ENCODE results near the gene DDX3X. TPM values are rescaled to one million over a fixed set of nuclear protein-coding genes. Genes with fewer than 3 reads are reported as not detected.
A peak's percentile ranks its signal among the peaks of the same experiment; 100 is the strongest.

DDX3X gene
- total RNA-seq, 1 experiment from 2014 or later: 338 TPM

GRCh38 chrX:41335198-41335957 is 1.4 kb downstream of the DDX3X start:
- Histone ChIP-seq H3K79me2 (ENCODE audit: insufficient read depth, low read length) (peaks cover 55% of the 10 kb centered on the region), H3T11ph (ENCODE audit: low read length) (no peak overlapping the region), H3K4ac (ENCODE audit: low read depth, low read length) (no peak overlapping the region), H3K14ac (ENCODE audit: insufficient read depth, low read length) (peak overlapping the region; percentile 89; the same call in 1 of the 2 replicates), H3K18ac (ENCODE audit: insufficient read length, low read depth, low read length) (peak overlapping the region; percentile 71), H3K4me2 (ENCODE audit: insufficient read depth, insufficient read length, low read length) (peak overlapping the region; percentile 78), H3K23ac (ENCODE audit: insufficient read length, low read depth, low read length) (no peak overlapping the region), H4K20me1 (ENCODE audit: control insufficient read depth, insufficient read depth, insufficient read length) (no peaks in the 10 kb centered on the region), H3K4me1 (ENCODE audit: insufficient read depth, low read length) (peaks cover 5% of the 10 kb centered on the region; the same call in 1 of the 2 replicates), H2BK20ac (ENCODE audit: low read depth, low read length, poor library complexity, severe bottlenecking) (no peak overlapping the region), H3K56ac (ENCODE audit: insufficient read length, low read depth, low read length) (no peak overlapping the region), H4K91ac (ENCODE audit: insufficient read length, low read depth, low read length) (no peak overlapping the region), H2AK5ac (ENCODE audit: insufficient read length, low read length) (no peak overlapping the region), H4K5ac (ENCODE audit: insufficient read length, low read depth, low read length) (no peak overlapping the region), H2BK12ac (ENCODE audit: insufficient read length, low read depth, low read length) (no peak overlapping the region), H4K8ac (replicated peaks; ENCODE audit: insufficient read length, low read depth, low read length) (no peak overlapping the region), H3K27ac (ENCODE audit: insufficient read length, low read depth, low read length) (no peak overlapping the region), H3K23me2 (ENCODE audit: insufficient read length, low read depth, low read length, poor library complexity, severe bottlenecking) (peaks cover 10% of the 10 kb centered on the region), H3K9me3 (ENCODE audit: control insufficient read depth, low read depth, low read length) (no peaks in the 10 kb centered on the region), H2BK15ac (ENCODE audit: low read depth, low read length) (no peak overlapping the region), H2BK120ac (ENCODE audit: low read depth, low read length, poor library complexity, severe bottlenecking) (no peak overlapping the region), H2BK5ac (ENCODE audit: insufficient read length, low read length) (no peak overlapping the region), H3K27me3 (ENCODE audit: insufficient read depth, low read length) (no peaks in the 10 kb centered on the region), H3K9ac (ENCODE audit: extremely low read depth, insufficient read length, low read length) (peak overlapping the region; percentile 99), H3K79me1 (ENCODE audit: insufficient read depth, low read depth, low read length, poor library complexity, severe bottlenecking) (no peaks in the 10 kb centered on the region), H2AFZ (ENCODE audit: low read length) (no peak overlapping the region)
- peak overlapping the region; percentile 92 to 93 for H3K4me3 Mint-ChIP-seq
- peaks cover 49 to 64% of the 10 kb centered on the region in 2 experiments for H3K9me3 Mint-ChIP-seq
- H3K4me1 Mint-ChIP-seq: peaks cover 19 to 44% of the 10 kb centered on the region in 2 experiments; a peak in 3 of 4 replicates
- TF ChIP-seq CTCF (conservative IDR thresholded peaks at IDR 0.05): no peak
- no peaks in the 10 kb centered on the region; the same call in 1 of the 2 replicates for H3K27me3 Mint-ChIP-seq (ENCODE audit: low read depth)
- peak overlapping the region; percentile 95 to 96 (median 95) for H3K27ac Mint-ChIP-seq
- DNase-seq: no peak
- no CpG with 5 or more reads among the region's 15 CpGs for WGBS (ENCODE audit: extremely low coverage, insufficient read length, low lambda C conversion rate)
- H3K36me3 Mint-ChIP-seq (ENCODE audit: insufficient read depth in 1 of 3, low read depth in 3 of 3): peaks cover 40 to 61% (median 59%) of the 10 kb centered on the region in 3 experiments
